GM23338 (cell line): ENCODE measurements around the gene FBXO34. TPM values are rescaled to one million over a fixed set of nuclear protein-coding genes. Genes with fewer than 3 reads are reported as not detected.

Experiments
- ATAC-seq: fragments of 200-7000 bp; cut with Tn5 transposase; 3 replicates; pipeline ENCODE4 v1.9.1; 2020
- DNase-seq: peaks from one replicate; pipeline ENCODE4 v3.0.0-alpha.2; 2015; ENCODE audit warnings: low spot score
- H2AFZ ChIP-seq: fragments of 200-600 bp; sonication (generic); 2 replicates; pipeline ENCODE4 v1.8.0; 2016; ENCODE audit warnings: antibody characterized with exemption, mild to moderate bottlenecking, moderate library complexity
- H3F3A ChIP-seq: fragments of 200-600 bp; sonication (generic); replicated peaks from 2 replicates; pipeline ENCODE4 v1.8.0; 2017; ENCODE audit warnings: antibody characterized with exemption, mixed run types, low read depth
- H3K27ac ChIP-seq: fragments of 200-600 bp; sonication (generic); 2 replicates; pipeline ENCODE4 v1.6.1; 2016; ENCODE audit warnings: low read depth
- H3K27me3 ChIP-seq: fragments of 200-600 bp; sonication (generic); 2 replicates; pipeline ENCODE4 v1.8.0; 2016; ENCODE audit warnings: mild to moderate bottlenecking, mixed run types, moderate library complexity; ENCODE audit not compliant: insufficient read depth
- H3K36me3 ChIP-seq: fragments of 200-600 bp; sonication (generic); 2 replicates; pipeline ENCODE4 v1.8.0; 2016; ENCODE audit warnings: mild to moderate bottlenecking; ENCODE audit not compliant: insufficient read depth
- H3K4me1 ChIP-seq: fragments of 200-600 bp; sonication (generic); 2 replicates; pipeline ENCODE4 v1.8.0; 2016; ENCODE audit warnings: mild to moderate bottlenecking, moderate library complexity; ENCODE audit not compliant: insufficient read depth
- H3K4me2 ChIP-seq: fragments of 200-600 bp; sonication (generic); 2 replicates; pipeline ENCODE4 v1.7.1; 2017; ENCODE audit warnings: mixed run types
- H3K4me3 ChIP-seq: fragments of 200-600 bp; sonication (generic); 2 replicates; pipeline ENCODE4 v1.6.1; 2016; ENCODE audit warnings: mixed run types
- H3K79me2 ChIP-seq: fragments of 200-600 bp; sonication (generic); replicated peaks from 2 replicates; pipeline ENCODE4 v1.8.0; 2017; ENCODE audit warnings: mild to moderate bottlenecking; ENCODE audit not compliant: insufficient read depth
- H3K9me2 ChIP-seq: fragments of 200-600 bp; sonication (generic); 2 replicates; pipeline ENCODE4 v1.8.0; 2017; ENCODE audit not compliant: insufficient read depth
- H4K20me1 ChIP-seq: fragments of 200-600 bp; sonication (generic); replicated peaks from 2 replicates; pipeline ENCODE4 v1.8.0; 2017; ENCODE audit warnings: mild to moderate bottlenecking; ENCODE audit not compliant: insufficient read depth
- H3K27ac Mint-ChIP-seq: 2 replicates; pipeline ENCODE4 v1.8.0; 2020; ENCODE audit warnings: inconsistent platforms, mild to moderate bottlenecking, moderate library complexity, mixed read lengths
- H3K27me3 Mint-ChIP-seq: 3 replicates; pipeline ENCODE4 v1.8.0; 2022; ENCODE audit warnings: low read depth, mild to moderate bottlenecking, moderate library complexity, mixed read lengths, inconsistent platforms; ENCODE audit not compliant: insufficient read depth, poor library complexity
- H3K36me3 Mint-ChIP-seq: 3 replicates; pipeline ENCODE4 v1.8.0; 2021; ENCODE audit warnings: low read depth, mild to moderate bottlenecking, inconsistent platforms, moderate library complexity, mixed read lengths
- H3K4me1 Mint-ChIP-seq: 3 replicates; pipeline ENCODE4 v1.8.0; 2020; ENCODE audit warnings: mild to moderate bottlenecking, inconsistent platforms, mixed read lengths
- H3K4me3 Mint-ChIP-seq: 3 replicates; pipeline ENCODE4 v1.8.0; 2021; ENCODE audit warnings: moderate library complexity, mild to moderate bottlenecking, inconsistent platforms, mixed read lengths
- H3K9me3 Mint-ChIP-seq: 3 replicates; pipeline ENCODE4 v1.8.0; 2020; ENCODE audit warnings: moderate library complexity, mild to moderate bottlenecking, inconsistent platforms, mixed read lengths
- CREB1 ChIP-seq: fragments of 250-450 bp; sonication (Bioruptor Pico); IDR thresholded peaks from 2 replicates; pipeline ENCODE4 v1.5.0; 2020; ENCODE audit warnings: low read depth, mild to moderate bottlenecking, moderate library complexity
- CTCF ChIP-seq, 2 experiments: fragments of 200-600 bp in 1 of 2; sonication (generic) in 1 of 2; conservative IDR thresholded peaks; 2 replicates each; pipeline versions ENCODE4 v1.5.1 to v1.6.1; 2016 to 2017; ENCODE audit warnings: antibody characterized with exemption in 2 of 2, low read depth in 2 of 2, mild to moderate bottlenecking in 2 of 2, moderate library complexity in 1 of 2
- ETS1 ChIP-seq: IDR thresholded peaks from 2 replicates; pipeline ENCODE4 v1.6.1; 2016; ENCODE audit warnings: antibody characterized with exemption
- EZH2 ChIP-seq: fragments of 200-600 bp; sonication (generic); IDR thresholded peaks from one replicate; pipeline ENCODE4 v1.8.0; 2017; ENCODE audit warnings: antibody characterized with exemption, mild to moderate bottlenecking, low read depth; ENCODE audit not compliant: unreplicated experiment
- EZH2phosphoT487 ChIP-seq: fragments of 200-600 bp; sonication (generic); IDR thresholded peaks from one replicate; pipeline ENCODE4 v1.8.1; 2018; ENCODE audit warnings: antibody characterized with exemption; ENCODE audit not compliant: unreplicated experiment
- JUNB ChIP-seq: IDR thresholded peaks from one replicate; pipeline ENCODE4 v1.6.1; 2016; ENCODE audit warnings: antibody characterized with exemption; ENCODE audit not compliant: unreplicated experiment
- NANOG ChIP-seq: IDR thresholded peaks from 2 replicates; pipeline ENCODE4 v1.6.1; 2016; ENCODE audit warnings: antibody characterized with exemption, borderline replicate concordance
- POLR2AphosphoS5 ChIP-seq: IDR thresholded peaks from 2 replicates; pipeline ENCODE4 v1.6.1; 2016; ENCODE audit warnings: antibody characterized with exemption, low read depth
- REST ChIP-seq: IDR thresholded peaks from one replicate; pipeline ENCODE4 v1.6.1; 2018; ENCODE audit warnings: antibody characterized with exemption; ENCODE audit not compliant: unreplicated experiment
- STAT1 ChIP-seq: IDR thresholded peaks from one replicate; pipeline ENCODE4 v1.6.1; 2016; ENCODE audit warnings: antibody characterized with exemption; ENCODE audit not compliant: unreplicated experiment
- ZNF114 ChIP-seq: fragments of 250-450 bp; sonication (Bioruptor Pico); IDR thresholded peaks from 2 replicates; pipeline ENCODE4 v1.5.0; 2020; ENCODE audit warnings: mild to moderate bottlenecking, moderate library complexity
- ZNF331 ChIP-seq: fragments of 250-450 bp; sonication (Bioruptor Pico); IDR thresholded peaks from 2 replicates; pipeline ENCODE4 v1.5.0; 2020; ENCODE audit warnings: low read depth, mild to moderate bottlenecking, moderate library complexity
- ZNF462 ChIP-seq: fragments of 250-450 bp; sonication (Bioruptor Pico); IDR thresholded peaks from 2 replicates; pipeline ENCODE4 v1.5.0; 2020; ENCODE audit warnings: mild to moderate bottlenecking, moderate library complexity
- polyA plus RNA-seq: library from polyadenylated mRNA; unstranded; fragments of >200 nt; fragmentation: Nextera tagmentation; extraction: Ambion mirVana; gene quantifications from 2 replicates; pipeline ENCODE4 v1.2.1, GENCODE V29; 2016
- total RNA-seq: library from RNA; depleted of rRNA; stranded (reverse); fragments of >200 nt; shearing (Covaris generic); gene quantifications from 2 replicates; pipeline ENCODE4 v1.2.3, GENCODE V29; 2014

The FBXO34 gene
- total and polyA plus RNA-seq, 2 experiments from 2014 or later = 9.4 to 13.4 TPM

- H3K4me1 ChIP-seq = no peaks in the 10 kb centered on the region
- Mint-ChIP-seq H3K4me3 (no peak overlapping the region), H3K4me1 (peaks cover 3% of the 10 kb centered on the region; the same call in 2 of the 3 replicates), H3K36me3 (no peaks in the 10 kb centered on the region), H3K27ac (no peak overlapping the region), H3K9me3 (no peaks in the 10 kb centered on the region), H3K27me3 (no peaks in the 10 kb centered on the region)
- H2AFZ ChIP-seq = no peak overlapping the region; the same call in 1 of the 2 replicates
- no peak overlapping the region for H3K4me3 ChIP-seq
- H3K27me3 ChIP-seq = no peaks in the 10 kb centered on the region
- no peaks in the 10 kb centered on the region; the same call in 1 of the 2 replicates for H4K20me1 ChIP-seq
- H3K9me2 ChIP-seq = no peaks in the 10 kb centered on the region
- H3F3A ChIP-seq = no peaks in the 10 kb centered on the region
- ATAC-seq (no peak), DNase-seq (no peak)
- TF ChIP-seq NANOG (no peak), EZH2phosphoT487 (no peak), ZNF331 (CRISPR knock-in tag) (no peak), ETS1 (no peak), CREB1 (CRISPR knock-in tag) (no peak), CTCF (conservative IDR thresholded peaks at IDR 0.05; ENCODE audit: low read depth in 2 of 2) (no peak), ZNF462 (CRISPR knock-in tag) (no peak), JUNB (no peak), STAT1 (no peak), POLR2AphosphoS5 (no peak), EZH2 (no peak), REST (no peak), ZNF114 (CRISPR knock-in tag) (no peak)
- no peak overlapping the region for H3K27ac ChIP-seq
- no peaks in the 10 kb centered on the region for H3K79me2 ChIP-seq
- H3K36me3 ChIP-seq = no peaks in the 10 kb centered on the region
- no peak overlapping the region for H3K4me2 ChIP-seq
These were observed 17.9 kb upstream of the FBXO34 start for GRCh38 chr14:55253276-55253675.
